GM10248 (cell line): ENCODE measurements around the gene TRIM54.

Source experiments
- CTCF ChIA-PET: fragments of 300-600 bp; sonication (Branson Sonifier 250); formaldehyde crosslinking; extraction: SDS; loops from one replicate; lab custom pipeline; 2021; ENCODE audit warnings: antibody characterized with exemption; lab: Yijun Ruan, JAX
- POLR2A ChIA-PET: fragments of 350-650 bp; sonication (Branson Sonifier 250); formaldehyde crosslinking; extraction: SDS; loops from one replicate; lab custom pipeline; 2020; ENCODE audit warnings: antibody characterized with exemption; lab: Yijun Ruan, JAX
- DNase-seq: peaks from one replicate; pipeline ENCODE4 v3.0.0; 2012; ENCODE audit errors: extremely low spot score
- CTCF ChIP-seq: IDR thresholded peaks from 2 replicates; pipeline ENCODE4 v1.5.1; 2012; ENCODE audit warnings: mild to moderate bottlenecking, low read depth; ENCODE audit errors: extremely low read depth, missing control alignments, control extremely low read depth

The TRIM54 gene

GRCh38 chr2:27280826-27281225 is 1.4 kb upstream of the TRIM54 start:
- ChIA-PET POLR2A (no interaction called here), CTCF (interaction anchor here (1.4 to 10.1 kb wide), 19 partner anchors 10 to 358 kb away, joined by 3 to 138 read pairs (median 9); partner anchors contain the start of gene SLC30A3)
- no peak for DNase-seq
- no peak for TF ChIP-seq CTCF

GRCh38 chr2:27281442-27281841 is 787 bp upstream of the TRIM54 start:
- ChIA-PET POLR2A (no interaction called here), CTCF (interaction anchor here (1.0 to 10.1 kb wide), 15 partner anchors 10 to 320 kb away, joined by 3 to 138 read pairs (median 7); partner anchors contain the start of gene SLC30A3)
- TF ChIP-seq CTCF, result no peak
- no peak for DNase-seq

GRCh38 chr2:27282892-27283291 is 663 bp downstream of the TRIM54 start:
- ChIA-PET CTCF (interaction anchor here (0.8 to 10.1 kb wide), 13 partner anchors 9 to 400 kb away, joined by 3 to 138 read pairs (median 4); partner anchors contain the start of genes AGBL5 and SLC30A3), POLR2A (no interaction called here)
- no peak for DNase-seq
- no peak for TF ChIP-seq CTCF

- no peak for DNase-seq
- TF ChIP-seq CTCF, result no peak
- ChIA-PET CTCF (interaction anchor here (0.7 to 10.1 kb wide), 4 partner anchors 10 to 186 kb away, joined by 3 to 138 read pairs (median 118); partner anchors contain the start of genes DNAJC5G and SLC30A3), POLR2A (no interaction called here)
These were observed 2.8 kb downstream of the TRIM54 start for GRCh38 chr2:27284996-27285395.

GRCh38 chr2:27285481-27285880 is 3.3 kb downstream of the TRIM54 start:
- DNase-seq, result no peak
- no peak for TF ChIP-seq CTCF
- CTCF ChIA-PET, result interaction anchor here (7.0 kb wide), 1 partner anchor 15 kb away, joined by 138 read pairs; no protein-coding TSS in a partner anchor
- POLR2A ChIA-PET, result no interaction called here

GRCh38 chr2:27288610-27289009 is 6.4 kb downstream of the TRIM54 start:
- TF ChIP-seq CTCF, result no peak
- ChIA-PET CTCF (interaction anchor here (1.0 to 9.3 kb wide), 3 partner anchors 8 to 187 kb away, joined by 3 to 87 read pairs (median 63); partner anchors contain the start of gene TRIM54), POLR2A (no interaction called here)
- DNase-seq, result no peak

- ChIA-PET CTCF (interaction anchor here (1.2 to 9.3 kb wide), 3 partner anchors 8 to 12 kb away, joined by 3 to 87 read pairs (median 63); partner anchors contain the start of gene TRIM54), POLR2A (no interaction called here)
- no peak for TF ChIP-seq CTCF
- no peak for DNase-seq
These were observed 8.3 kb downstream of the TRIM54 start for GRCh38 chr2:27290549-27290948.
